H1 (cell line): Measurements from ENCODE around the gene NFIA. TPM values are rescaled to one million over a fixed set of nuclear protein-coding genes. Genes with fewer than 3 reads are reported as not detected.

Source experiments
- CTCF ChIA-PET: fragments of 300-600 bp; sonication (Branson Sonifier 250); formaldehyde crosslinking; loops from one replicate; lab custom pipeline; 2021; ENCODE audit not compliant: partially characterized antibody; lab: Charles Lee
- POLR2A ChIA-PET: fragments of 300-600 bp; sonication (Branson Sonifier 250); formaldehyde crosslinking; loops from one replicate; lab custom pipeline; 2021; ENCODE audit warnings: inconsistent platforms; ENCODE audit not compliant: partially characterized antibody; lab: Charles Lee
- DNase-seq, 2 experiments: peaks; one replicate each; pipeline versions ENCODE4 v3.0.0 to v3.0.0-alpha.2; 2010 to 2022; ENCODE audit warnings: low spot score in 2 of 2, low read depth in 1 of 2, mixed read lengths in 1 of 2
- FAIRE-seq: peaks from 2 replicates; lab custom pipeline; 2011; peaks lifted over from hg19 to GRCh38; lab: Jason Lieb, UNC
- H2AFZ ChIP-seq: 2 replicates; pipeline ENCODE4 v1.8.1; 2012; ENCODE audit warnings: low read length, inconsistent platforms
- H2AK5ac ChIP-seq: 2 replicates; pipeline ENCODE4 v1.6.1; 2013; ENCODE audit warnings: low read depth, low read length
- H2BK120ac ChIP-seq: replicated peaks from 2 replicates; pipeline ENCODE3; 2013; ENCODE audit warnings: low read depth, low read length, inconsistent platforms
- H2BK12ac ChIP-seq: 2 replicates; pipeline ENCODE4 v1.6.1; 2013; ENCODE audit warnings: low read depth, low read length
- H2BK15ac ChIP-seq: 2 replicates; pipeline ENCODE4 v1.6.1; 2013; ENCODE audit warnings: low read length
- H2BK20ac ChIP-seq: 2 replicates; pipeline ENCODE4 v1.6.1; 2013; ENCODE audit warnings: low read length
- H2BK5ac ChIP-seq: 2 replicates; pipeline ENCODE4 v1.6.1; 2013; ENCODE audit warnings: low read depth, low read length
- H3K14ac ChIP-seq: 2 replicates; pipeline ENCODE4 v1.6.1; 2013; ENCODE audit warnings: inconsistent platforms; ENCODE audit not compliant: insufficient read length
- H3K18ac ChIP-seq: 2 replicates; pipeline ENCODE4 v1.6.1; 2013; ENCODE audit warnings: low read length; ENCODE audit errors: extremely low read depth
- H3K23ac ChIP-seq: 2 replicates; pipeline ENCODE4 v1.6.1; 2013; ENCODE audit warnings: inconsistent platforms; ENCODE audit not compliant: insufficient read length
- H3K23me2 ChIP-seq: 2 replicates; pipeline ENCODE4 v1.6.1; 2013; ENCODE audit warnings: low read depth, low read length
- H3K27ac ChIP-seq: 2 replicates; pipeline ENCODE4 v1.6.1; 2011; ENCODE audit warnings: low read depth, low read length, inconsistent platforms
- H3K27me3 ChIP-seq, 4 experiments: replicated peaks in 1 of 4; 1 replicate in 1 of 4; 2 replicates in 3 of 4; pipeline versions ENCODE4 v1.6.1 to v1.8.1; 2011 to 2013; ENCODE audit warnings: low read length in 3 of 4, mild to moderate bottlenecking in 3 of 4, inconsistent platforms in 2 of 4, mixed read lengths in 2 of 4, moderate library complexity in 1 of 4; ENCODE audit not compliant: control insufficient read depth in 3 of 4, insufficient read depth in 3 of 4; ENCODE audit errors: extremely low read depth in 1 of 4
- H3K36me3 ChIP-seq, 4 experiments: 2 replicates each; pipeline versions ENCODE4 v1.6.1 to v1.8.1; 2011 to 2013; ENCODE audit warnings: mild to moderate bottlenecking in 4 of 4, low read length in 3 of 4, moderate library complexity in 2 of 4, control low read depth in 1 of 4, inconsistent platforms in 1 of 4; ENCODE audit not compliant: insufficient read depth in 4 of 4, control insufficient read depth in 2 of 4
- H3K4ac ChIP-seq: replicated peaks from 2 replicates; pipeline ENCODE3; 2013; ENCODE audit warnings: low read length, low read depth, mixed read lengths, inconsistent platforms; ENCODE audit not compliant: insufficient read length
- H3K4me1 ChIP-seq, 4 experiments: replicated peaks in 1 of 4; 1 replicate in 1 of 4; 2 replicates in 3 of 4; pipeline versions ENCODE4 v1.6.1 to v1.8.1; 2011 to 2013; ENCODE audit warnings: low read length in 3 of 4, inconsistent platforms in 2 of 4, mixed read lengths in 1 of 4; ENCODE audit not compliant: insufficient read depth in 4 of 4, control insufficient read depth in 3 of 4
- H3K4me2 ChIP-seq, 2 experiments: 2 replicates each; pipeline versions ENCODE4 v1.6.1 to v1.8.1; 2011 to 2013; ENCODE audit warnings: low read depth in 2 of 2, low read length in 2 of 2, control low read depth in 1 of 2, inconsistent platforms in 1 of 2, mild to moderate bottlenecking in 1 of 2; ENCODE audit not compliant: insufficient read depth in 1 of 2
- H3K4me3 ChIP-seq, 4 experiments: fragments of 200-600, 300-600 bp in 1 of 4; sonication (generic), shearing (Covaris generic), sonication (Bioruptor Twin) in 1 of 4; 2 replicates each; pipeline versions ENCODE4 v1.5.1 to v1.8.1; 2011 to 2016; ENCODE audit warnings: low read length in 4 of 4, low read depth in 3 of 4, control low read depth in 2 of 4, inconsistent platforms in 2 of 4, mild to moderate bottlenecking in 2 of 4, mixed read lengths in 1 of 4, moderate library complexity in 1 of 4; ENCODE audit not compliant: insufficient read depth in 2 of 4; ENCODE audit errors: extremely low read depth in 1 of 4
- H3K56ac ChIP-seq: replicated peaks from 2 replicates; pipeline ENCODE3; 2013; ENCODE audit warnings: low read depth, mild to moderate bottlenecking, mixed read lengths, low read length, inconsistent platforms; ENCODE audit not compliant: insufficient read length
- H3K79me1 ChIP-seq: 2 replicates; pipeline ENCODE4 v1.6.1; 2013; ENCODE audit warnings: low read depth, low read length, control low read depth
- H3K79me2 ChIP-seq, 2 experiments: 2 replicates each; pipeline versions ENCODE4 v1.6.1 to v1.8.1; 2012 to 2013; ENCODE audit warnings: low read length in 2 of 2, mild to moderate bottlenecking in 2 of 2, inconsistent platforms in 1 of 2; ENCODE audit not compliant: insufficient read depth in 2 of 2, control insufficient read depth in 1 of 2
- H3K9ac ChIP-seq, 4 experiments: replicated peaks in 1 of 4; 1 replicate in 1 of 4; 2 replicates in 3 of 4; pipeline versions ENCODE4 v1.6.1 to v1.8.1; 2011 to 2013; ENCODE audit warnings: low read depth in 3 of 4, low read length in 3 of 4, control low read depth in 2 of 4, mild to moderate bottlenecking in 2 of 4, moderate library complexity in 2 of 4, inconsistent platforms in 1 of 4; ENCODE audit errors: extremely low read depth in 1 of 4
- H3K9me3 ChIP-seq, 2 experiments: 2 replicates each; pipeline versions ENCODE4 v1.6.1 to v1.8.1; 2012 to 2013; ENCODE audit warnings: mild to moderate bottlenecking in 2 of 2, moderate library complexity in 2 of 2, control low read depth in 1 of 2, inconsistent platforms in 1 of 2, low read depth in 1 of 2, low read length in 1 of 2, mixed read lengths in 1 of 2; ENCODE audit not compliant: insufficient read depth in 2 of 2
- H4K20me1 ChIP-seq, 2 experiments: replicated peaks in 1 of 2; 2 replicates each; pipeline versions ENCODE3 to v1.8.1; 2011 to 2013; ENCODE audit warnings: inconsistent platforms in 2 of 2, low read length in 2 of 2, mild to moderate bottlenecking in 1 of 2; ENCODE audit not compliant: insufficient read depth in 2 of 2, control insufficient read depth in 1 of 2
- H4K5ac ChIP-seq: 2 replicates; pipeline ENCODE4 v1.6.1; 2013; ENCODE audit warnings: low read length, low read depth, mixed read lengths, inconsistent platforms; ENCODE audit not compliant: insufficient read length
- H4K8ac ChIP-seq: 2 replicates; pipeline ENCODE4 v1.8.0; 2013; ENCODE audit warnings: mild to moderate bottlenecking, moderate library complexity, low read length, inconsistent platforms; ENCODE audit not compliant: insufficient read depth; ENCODE audit errors: extremely low read depth
- H4K91ac ChIP-seq: replicated peaks from 2 replicates; pipeline ENCODE3; 2013; ENCODE audit warnings: low read length, mixed read lengths, inconsistent platforms; ENCODE audit not compliant: insufficient read length
- SP1 ChIP-seq: IDR thresholded peaks from 2 replicates; pipeline ENCODE4 v1.6.1; 2011; ENCODE audit warnings: low read depth, low read length
- SP2 ChIP-seq: IDR thresholded peaks from 2 replicates; pipeline ENCODE4 v1.6.1; 2012; ENCODE audit warnings: mild to moderate bottlenecking, low read length, inconsistent platforms
- WGBS, 2 experiments: shearing (Covaris generic) in 1 of 2; methylation state at CpG; one replicate each; pipeline versions ENCODE4 v1.1.6 to v1.1.7; 2013 to 2015; ENCODE audit warnings: low lambda C conversion rate in 2 of 2, mixed read lengths in 2 of 2, inconsistent platforms in 1 of 2, low coverage in 1 of 2, missing lambda C conversion rate in 1 of 2; ENCODE audit not compliant: insufficient replicate concordance in 2 of 2, insufficient coverage in 1 of 2, insufficient read length in 1 of 2; ENCODE audit errors: extremely low coverage in 1 of 2, missing lambda C conversion rate in 1 of 2; 5-methylcytosine and 5-hydroxymethylcytosine counted together
- polyA plus RNA-seq, 7 experiments: library from polyadenylated mRNA; depleted of rRNA in 3 of 7; stranded (reverse) in 5 of 7; unstranded in 2 of 7; fragments of >200 nt in 5 of 7; fragments of 200-250 nt in 2 of 7; gene quantifications; 1 replicate in 5 of 7; 2 replicates in 1 of 7; 4 replicates in 1 of 7; pipeline versions ENCODE4 v1.2.1 to v1.2.3, GENCODE V29; 2011 to 2013; ENCODE audit warnings: missing spikeins in 2 of 7, mixed read lengths in 2 of 7
- total RNA-seq: library from RNA; stranded (reverse); fragmentation: NEBNext Ultra II Directional; extraction: Animal tissue kit (Norgen Biotek cat#: 25700); gene quantifications from 2 replicates; pipeline ENCODE4 v1.2.1, GENCODE V29; 2021

NFIA gene
- total and polyA plus RNA-seq, 2 of the 8 experiments (the other 6 are each of a cell fraction or from before 2014, with no cell fraction given): 1.8 to 2.3 TPM

DNA sequence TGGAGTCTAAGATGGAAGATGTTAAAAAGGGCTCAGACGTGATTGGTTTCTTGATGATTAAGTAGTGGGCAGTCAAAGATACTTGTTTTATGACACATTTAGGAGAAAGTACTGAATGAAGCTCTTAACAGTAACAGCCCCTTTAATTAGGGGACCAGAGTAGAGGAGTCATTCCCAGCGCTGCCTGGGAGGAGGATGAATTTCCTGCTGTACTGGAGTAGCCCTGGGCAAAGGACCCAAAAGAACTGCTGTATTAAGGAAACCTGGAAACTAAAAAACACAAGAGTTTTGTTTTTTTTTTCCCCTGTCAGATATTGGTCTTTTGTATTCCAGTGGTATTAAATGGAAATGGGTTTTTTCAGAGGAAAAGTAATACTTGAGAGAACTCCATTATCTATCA is 126.5 kb downstream of the NFIA start:
- no peak overlapping the region for H4K91ac ChIP-seq
- no peak overlapping the region for H3K4me2 ChIP-seq
- no peak overlapping the region for H2BK15ac ChIP-seq
- no peaks in the 10 kb centered on the region for H3K9me3 ChIP-seq
- H3K27ac ChIP-seq: no peak overlapping the region
- no peak for DNase-seq
- no peak for FAIRE-seq
- no peak overlapping the region for H3K4me3 ChIP-seq
- 86% methylated on average over 2 of the region's 2 CpGs; no CpG with 5 or more reads in 1 of the 2 experiments for WGBS, 2 experiments
- no peak overlapping the region for H2BK12ac ChIP-seq
- H3K14ac ChIP-seq: no peak overlapping the region
- ChIA-PET CTCF (interaction anchor here (0.6 kb wide), 1 partner anchor 12 kb away, joined by 3 read pairs; no protein-coding TSS in a partner anchor), POLR2A (no interaction called here)
- no peak overlapping the region for H3K23ac ChIP-seq
- H2AK5ac ChIP-seq: no peak overlapping the region
- no peaks in the 10 kb centered on the region for H3K27me3 ChIP-seq
- H3K56ac ChIP-seq: no peak overlapping the region
- no peaks in the 10 kb centered on the region for H4K20me1 ChIP-seq
- H3K23me2 ChIP-seq: no peaks in the 10 kb centered on the region
- no peak overlapping the region for H3K18ac ChIP-seq
- H2AFZ ChIP-seq: no peak overlapping the region
- H3K4me1 ChIP-seq: no peaks in the 10 kb centered on the region
- no peak overlapping the region for H4K8ac ChIP-seq
- no peaks in the 10 kb centered on the region; a peak in 1 of 8 replicates for H3K36me3 ChIP-seq
- no peaks in the 10 kb centered on the region; the same call in 1 of the 2 replicates for H3K79me1 ChIP-seq
- no peak overlapping the region for H3K4ac ChIP-seq
- no peak overlapping the region for H3K9ac ChIP-seq
- no peak overlapping the region for H2BK5ac ChIP-seq
- H3K79me2 ChIP-seq: no peaks in the 10 kb centered on the region
- no peak overlapping the region for H4K5ac ChIP-seq
- no peak overlapping the region for H2BK20ac ChIP-seq
- H2BK120ac ChIP-seq: no peak overlapping the region
- TF ChIP-seq SP1 (no peak), SP2 (no peak)
